ENCODE measurements around the gene EIF2B2.
A peak's percentile ranks its signal among the peaks of the same experiment; 100 is the strongest.

The EIF2B2 gene

GRCh38 chr14:75002392-75003249 lies at the start of gene EIF2B2:
TSS of gene EIF2B2 (plus strand) at chr14:75002921. CDS start at chr14:75002991, 70 bp downstream.
- DNase-seq (ENCODE audit: low read depth) = peak; percentile 98

DNA sequence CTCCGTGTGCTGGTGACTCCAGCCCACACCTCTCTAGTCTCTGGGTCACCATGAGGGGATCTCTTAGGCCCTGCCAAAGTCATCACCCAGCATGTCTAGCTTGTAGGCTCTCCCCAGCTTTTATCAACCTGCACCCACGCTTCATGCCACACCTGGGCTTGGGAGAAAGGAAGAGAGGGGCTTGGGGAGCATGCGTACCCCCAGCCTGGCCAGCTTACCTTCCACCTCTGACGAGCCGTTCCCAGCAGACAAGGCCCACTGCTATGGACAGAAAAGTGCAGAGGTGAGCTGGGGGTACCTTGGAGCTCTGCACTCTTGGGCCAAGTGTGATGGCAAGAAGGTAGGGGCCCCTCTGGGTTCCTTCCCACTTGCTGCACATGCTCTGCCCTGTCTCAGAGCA lies 49.0 kb upstream of the EIF2B2 start:
- DNase-seq (ENCODE audit: low read depth) = no peak

DNA sequence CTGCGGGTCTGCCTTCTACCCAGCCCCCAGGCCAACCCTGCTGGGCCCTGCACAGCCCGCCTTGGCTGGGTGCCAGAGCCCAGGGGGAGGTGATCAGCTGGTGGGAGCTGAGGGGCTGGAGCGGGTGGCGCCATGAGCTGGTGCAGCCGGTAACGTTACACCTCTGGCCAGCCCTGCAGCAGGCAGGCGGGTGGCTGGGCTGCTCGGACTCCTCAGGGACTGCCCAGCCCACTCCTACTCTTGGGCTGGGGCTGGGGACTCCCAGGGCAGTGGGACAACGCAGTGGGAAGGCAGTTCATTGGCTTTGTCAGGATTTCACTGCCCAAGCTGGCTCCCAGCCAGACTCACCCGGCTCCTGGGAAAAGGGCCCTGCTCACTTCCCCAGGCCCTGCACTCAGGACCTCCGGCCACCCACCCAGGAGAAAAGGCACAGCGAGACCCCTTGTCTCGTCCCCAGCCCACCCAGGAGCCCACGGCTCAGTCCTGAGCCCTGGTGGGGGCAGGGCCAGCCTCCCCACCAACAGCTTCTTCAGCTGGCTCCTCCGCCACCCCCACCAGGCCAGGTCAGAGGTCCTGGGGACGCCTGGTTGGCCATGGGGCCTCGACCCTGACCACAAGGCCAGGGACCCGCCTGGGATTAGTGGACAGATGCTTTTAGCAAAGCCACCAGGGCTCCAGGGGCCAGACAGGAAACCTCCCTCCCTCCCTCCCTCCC lies 48.3 kb upstream of the EIF2B2 start:
- no peak for DNase-seq (ENCODE audit: low read depth)

DNA sequence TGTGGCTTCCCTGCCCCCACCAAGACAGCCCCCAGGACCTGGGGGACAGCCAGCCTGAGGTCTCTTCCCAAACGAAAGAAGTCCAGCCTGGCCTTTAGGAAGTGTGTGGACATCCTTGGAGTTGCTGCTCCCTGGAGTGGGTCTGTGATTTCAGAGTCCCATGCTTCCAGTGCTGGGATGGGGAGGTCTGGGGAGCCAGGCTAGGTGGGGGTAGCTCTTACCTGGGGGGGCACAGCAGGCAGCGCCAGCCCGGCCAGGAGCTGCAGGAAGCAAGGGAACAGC lies 47.8 kb upstream of the EIF2B2 start:
- DNase-seq (ENCODE audit: low read depth) = no peak

- no peak for DNase-seq (ENCODE audit: low read depth)
Observed at GRCh38 chr14:74955229-74956026, 47.3 kb upstream of the EIF2B2 start, which contains the start of gene PGF. TSS of gene PGF (minus strand) at chr14:74955597. CDS start at chr14:74955242, 355 bp downstream.

- DNase-seq (ENCODE audit: low read depth) = no peak
Observed at GRCh38 chr14:74956027-74956279, 46.8 kb upstream of the EIF2B2 start.

DNA sequence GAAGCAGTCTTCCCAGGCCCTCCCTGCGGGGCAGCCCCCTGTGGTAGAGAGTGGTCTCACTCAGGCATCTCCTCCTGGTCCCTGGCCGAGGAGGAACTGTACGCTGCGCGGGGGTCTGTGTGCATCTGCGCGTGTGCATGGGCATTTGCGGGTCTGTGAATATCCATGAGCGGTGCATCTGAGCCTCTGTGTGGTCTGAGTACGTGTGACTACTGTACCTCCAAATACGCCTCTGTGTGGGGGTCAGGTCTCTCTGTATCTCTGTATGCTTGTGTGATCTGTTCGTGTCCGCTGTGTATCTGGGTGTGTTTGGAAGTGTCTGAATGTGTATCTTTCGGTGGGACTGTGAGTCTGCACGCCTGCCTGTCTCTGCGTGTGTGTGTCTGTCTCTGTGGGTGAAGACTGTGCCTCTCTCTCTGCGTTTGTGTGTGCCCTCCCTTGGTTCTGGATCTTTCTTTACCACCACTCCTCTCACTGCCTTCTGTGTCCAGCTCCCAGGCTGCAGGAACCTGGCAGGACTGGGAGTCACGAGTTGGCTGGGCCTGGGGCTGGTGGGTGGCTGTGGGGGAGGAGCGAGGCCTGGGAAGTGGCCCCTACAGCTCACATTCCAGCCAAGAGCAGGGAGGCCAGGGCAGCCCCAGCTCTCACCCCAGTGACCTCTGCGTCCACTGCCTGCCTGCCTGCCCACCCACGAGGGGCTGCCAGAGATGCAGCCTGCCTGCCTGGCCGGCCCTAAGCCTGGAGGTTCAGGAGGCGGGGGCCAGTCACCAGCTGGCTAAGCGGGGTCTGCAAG lies 46.2 kb upstream of the EIF2B2 start:
- DNase-seq (ENCODE audit: low read depth) = no peak

- no peak for DNase-seq (ENCODE audit: low read depth)
Observed at GRCh38 chr14:74959596-74960180, 43.0 kb upstream of the EIF2B2 start.

DNA sequence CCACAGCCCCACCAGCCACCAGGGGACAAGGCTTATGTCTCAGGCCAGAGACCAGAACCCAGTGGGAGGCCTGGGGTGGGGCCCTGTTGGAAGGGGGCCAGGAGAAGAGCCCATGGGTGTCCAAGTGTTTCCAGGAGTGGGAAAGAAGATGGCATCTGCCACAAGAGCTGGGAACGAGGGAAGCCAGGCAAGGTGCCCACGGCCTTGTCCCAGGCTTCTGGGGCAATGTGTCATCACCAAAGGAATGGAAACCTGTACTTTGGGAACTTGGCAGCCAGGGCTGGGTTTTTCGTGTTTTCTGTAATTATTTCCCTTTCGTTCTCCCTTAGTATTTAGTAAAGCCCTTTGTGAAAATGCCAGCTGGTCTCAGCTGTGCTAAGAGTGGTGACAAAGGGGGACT lies 42.0 kb upstream of the EIF2B2 start:
- no peak for DNase-seq (ENCODE audit: low read depth)

- DNase-seq (ENCODE audit: low read depth) = no peak
Observed at GRCh38 chr14:74961238-74961911, 41.3 kb upstream of the EIF2B2 start.

DNA sequence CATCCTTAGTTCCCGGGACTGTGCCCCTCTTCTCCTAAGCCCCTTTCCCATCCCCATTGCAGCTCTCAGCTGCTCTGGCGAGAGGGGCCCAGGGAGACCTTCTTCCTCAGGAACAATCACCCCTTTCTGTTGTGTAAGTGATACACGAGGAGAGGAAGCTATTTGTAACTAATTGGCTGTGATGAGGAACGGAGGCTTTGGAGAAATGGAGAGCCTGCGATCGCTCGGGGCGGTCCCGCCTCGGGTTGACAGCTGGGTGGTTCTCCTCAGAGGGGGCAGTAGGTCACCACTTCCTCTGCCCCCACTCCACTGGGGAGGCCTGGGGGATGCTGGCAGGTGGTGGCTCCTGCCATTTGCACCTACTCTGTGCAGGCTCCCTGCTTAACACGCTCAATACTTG lies 40.7 kb upstream of the EIF2B2 start:
- DNase-seq (ENCODE audit: low read depth) = no peak

DNA sequence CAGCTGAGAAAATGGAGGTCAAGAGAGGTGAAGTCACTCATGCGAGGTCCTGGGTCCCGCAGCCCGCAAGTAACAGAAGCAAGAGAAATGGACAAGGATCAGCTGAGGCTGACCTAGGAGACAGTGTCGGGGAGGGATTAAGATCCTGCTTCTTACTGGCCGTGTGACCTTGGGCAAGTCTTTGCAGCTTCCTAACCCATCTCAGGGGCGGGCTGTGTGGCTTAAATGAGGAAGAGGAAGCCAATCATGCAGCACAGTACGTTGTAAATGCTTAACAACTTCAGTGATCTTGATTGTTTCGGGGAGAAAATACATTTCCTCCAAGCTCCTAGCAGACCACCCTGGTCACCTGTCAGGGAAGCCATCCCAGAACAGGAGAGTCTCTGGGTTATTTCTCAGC lies 40.2 kb upstream of the EIF2B2 start:
- DNase-seq (ENCODE audit: low read depth) = no peak

- no peak for DNase-seq (ENCODE audit: low read depth)
Observed at GRCh38 chr14:74963178-74963704, 39.5 kb upstream of the EIF2B2 start.

DNA sequence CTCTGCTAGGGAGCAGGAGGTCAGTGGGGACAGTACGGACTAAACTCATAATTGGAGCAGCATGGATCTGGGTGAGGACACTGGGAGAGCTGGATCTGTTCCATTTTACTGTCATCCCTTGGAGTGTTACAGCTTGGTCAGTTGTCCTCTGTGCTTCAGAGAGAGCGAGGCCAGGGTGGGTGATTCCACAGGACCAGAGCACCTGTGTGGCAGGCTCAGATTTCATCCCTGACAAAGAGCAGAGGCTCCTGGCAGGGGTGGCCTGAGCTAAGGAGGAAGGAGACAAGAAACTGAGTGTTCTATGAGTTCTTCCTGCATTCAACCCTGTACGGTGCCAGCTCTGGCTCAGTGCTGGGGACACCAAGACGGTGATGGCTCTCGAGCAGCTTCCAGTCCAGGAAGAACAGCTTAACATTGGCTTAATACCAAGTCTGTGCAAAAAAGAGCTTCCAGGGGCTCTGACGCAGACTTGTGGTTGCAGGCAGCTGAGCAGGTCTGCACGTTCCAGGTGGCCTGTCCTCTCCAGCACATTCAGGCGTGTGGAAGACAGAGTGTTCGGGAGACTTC lies 38.9 kb upstream of the EIF2B2 start:
- DNase-seq (ENCODE audit: low read depth) = no peak

GRCh38 chr14:74964787-74965485 lies 37.8 kb upstream of the EIF2B2 start:
- DNase-seq (ENCODE audit: low read depth) = no peak

GRCh38 chr14:74965486-74966153 lies 37.1 kb upstream of the EIF2B2 start:
- DNase-seq (ENCODE audit: low read depth) = no peak

DNA sequence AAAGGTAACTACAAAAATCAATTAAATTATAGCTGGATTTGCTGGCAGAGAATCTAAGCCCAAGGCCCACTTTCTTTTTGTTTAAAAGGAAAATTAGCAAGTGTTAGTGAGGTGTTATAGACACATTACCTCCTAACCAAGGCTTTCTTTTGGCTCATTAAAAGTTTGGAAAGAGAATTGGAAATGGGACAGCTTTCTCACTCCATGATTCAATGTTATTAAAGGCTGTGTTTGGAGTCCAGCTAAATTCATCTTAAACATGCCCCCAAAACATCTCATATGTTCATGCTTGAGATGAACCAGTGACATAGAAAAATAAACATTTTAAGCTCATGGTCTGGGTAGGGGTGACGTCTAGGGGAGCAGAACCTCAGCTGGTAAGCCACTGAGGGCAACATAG lies 33.9 kb upstream of the EIF2B2 start:
- DNase-seq (ENCODE audit: low read depth) = no peak

DNA sequence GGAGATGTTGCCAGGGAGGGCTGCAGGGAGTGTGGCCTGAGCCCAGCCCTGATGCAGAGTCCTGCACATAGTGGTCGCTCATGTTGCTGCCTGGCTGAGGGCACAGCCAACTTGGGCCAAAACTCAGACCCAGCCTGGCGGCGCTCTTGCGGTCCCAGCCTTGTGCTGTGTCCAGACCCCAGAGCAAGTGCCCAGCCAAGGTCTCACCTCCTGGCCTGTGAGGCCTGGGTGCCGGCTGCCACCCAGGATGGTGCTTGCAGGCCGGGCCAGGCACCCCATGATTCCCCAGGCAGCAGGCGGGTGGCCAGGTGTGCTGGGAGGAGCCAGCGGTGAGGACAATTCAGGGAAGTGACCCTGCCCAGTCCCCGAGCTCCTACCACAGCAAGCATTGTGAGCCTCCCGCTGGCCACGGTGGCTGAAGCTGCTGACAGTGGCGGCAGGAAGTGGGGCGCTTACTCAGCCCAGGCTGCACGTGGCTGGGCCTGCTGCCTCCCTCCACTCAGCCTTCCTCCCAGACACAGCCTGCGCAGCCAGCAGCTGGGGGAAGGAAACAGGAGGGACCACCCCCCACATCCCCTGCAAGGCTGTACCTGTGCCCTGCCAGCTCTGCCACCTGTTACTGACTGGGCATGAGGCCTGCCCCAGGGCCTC lies 29.6 kb upstream of the EIF2B2 start:
- no peak for DNase-seq (ENCODE audit: low read depth)

GRCh38 chr14:74973905-74974363 lies 28.8 kb upstream of the EIF2B2 start:
- DNase-seq (ENCODE audit: low read depth) = no peak
